ENCODE measurements around the gene ANKRD34B. TPM values are rescaled to one million over a fixed set of nuclear protein-coding genes. Genes with fewer than 3 reads are reported as not detected.

Gene ANKRD34B
- total and polyA plus RNA-seq, 10 of the 15 experiments (the other 5 are each of a cell fraction or from before 2014, with no cell fraction given), result under 0.01 TPM; not detected in 9

DNA sequence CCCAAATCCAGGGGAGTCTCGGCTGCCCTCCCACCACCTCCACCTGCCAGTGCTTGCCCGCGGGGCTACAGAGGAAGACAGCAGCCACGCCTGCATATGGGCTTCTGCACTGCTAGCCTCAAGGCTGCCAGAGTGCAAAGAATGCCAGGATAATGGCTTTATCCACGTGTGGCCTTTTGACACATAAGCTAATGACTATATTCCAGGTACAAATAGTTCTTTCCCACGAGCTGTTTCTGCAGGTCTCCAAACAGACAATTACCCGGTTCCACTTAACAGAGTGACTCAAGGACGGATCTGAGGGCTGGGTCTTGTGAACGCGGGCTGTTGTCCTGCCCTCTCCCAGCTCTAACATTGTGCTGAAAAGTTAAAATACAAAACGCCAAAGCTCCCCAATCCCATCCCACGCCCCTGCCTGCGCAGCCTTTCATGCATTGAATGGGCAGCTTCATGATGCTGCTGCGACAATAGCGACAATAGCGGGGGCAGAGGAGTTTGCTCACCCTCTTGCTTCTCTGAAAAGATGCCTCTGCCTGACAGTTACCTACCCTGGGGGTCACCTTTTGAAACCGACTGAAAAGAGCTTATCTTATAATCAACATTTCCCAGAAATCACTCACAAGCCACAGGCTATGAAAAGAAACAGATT lies 45.3 kb upstream of the ANKRD34B start:
- ATAC-seq (no peak), DNase-seq (ENCODE audit: low read depth, low spot score) (no peak), FAIRE-seq (no peak)
- Histone ChIP-seq H3K9me3 (replicated peaks; ENCODE audit: control insufficient read depth, insufficient read depth, low read length) (no peaks in the 10 kb centered on the region), H3K4me1 (ENCODE audit: control insufficient read depth, insufficient read depth, low read length) (no peaks in the 10 kb centered on the region), H3K9ac (ENCODE audit: control insufficient read depth, insufficient read depth, low read length) (no peak overlapping the region), H3K27ac (ENCODE audit: control insufficient read depth, insufficient read depth) (no peak overlapping the region), H3K36me3 (ENCODE audit: control insufficient read depth in 2 of 2, insufficient read depth in 2 of 2, low read length in 1 of 2) (no peaks in the 10 kb centered on the region; a peak in 1 of 4 replicates), H3K27me3 (replicated peaks in 1 of 2; ENCODE audit: control insufficient read depth in 2 of 2, insufficient read depth in 2 of 2, low read length in 1 of 2) (no peaks in the 10 kb centered on the region), H3K4me3 (no peak overlapping the region), H3K4me2 (ENCODE audit: control insufficient read depth, insufficient read depth) (no peak overlapping the region), H3K79me2 (ENCODE audit: control insufficient read depth, insufficient read depth, low read length) (no peaks in the 10 kb centered on the region), H2AFZ (ENCODE audit: control insufficient read depth, low read depth, low read length) (no peak overlapping the region), H4K20me1 (ENCODE audit: control insufficient read depth, insufficient read depth) (no peaks in the 10 kb centered on the region)
- CTCF ChIA-PET, result no interaction called here
- 81% methylated on average over 17 of the region's 17 CpGs for WGBS (ENCODE audit: insufficient coverage, insufficient replicate concordance, low lambda C conversion rate, missing lambda C conversion rate)
- TF ChIP-seq MEF2A (IDR thresholded peaks at IDR 0.05; ENCODE audit: insufficient read depth, low read depth, low read length) (no peak), POLR2A (IDR thresholded peaks at IDR 0.05; ENCODE audit: low read depth, low read length) (no peak), YBX1 (IDR thresholded peaks at IDR 0.05) (no peak), RBBP5 (conservative IDR thresholded peaks at IDR 0.05) (no peak), SIN3A (IDR thresholded peaks at IDR 0.05; ENCODE audit: low read depth, low read length) (no peak), MXI1 (IDR thresholded peaks at IDR 0.05; ENCODE audit: low read depth, low read length) (no peak), NR2C1 (IDR thresholded peaks at IDR 0.05) (no peak), CBX3 (IDR thresholded peaks at IDR 0.05; ENCODE audit: borderline replicate concordance, low read depth) (no peak), EZH2 (IDR thresholded peaks at IDR 0.05; ENCODE audit: borderline replicate concordance, control insufficient read depth, low read depth, low read length) (no peak), ZBTB4 (CRISPR knock-in tag; IDR thresholded peaks at IDR 0.05) (no peak), IKZF1 (conservative IDR thresholded peaks at IDR 0.05) (no peak)
- TF ChIP-seq, protein P1, sequence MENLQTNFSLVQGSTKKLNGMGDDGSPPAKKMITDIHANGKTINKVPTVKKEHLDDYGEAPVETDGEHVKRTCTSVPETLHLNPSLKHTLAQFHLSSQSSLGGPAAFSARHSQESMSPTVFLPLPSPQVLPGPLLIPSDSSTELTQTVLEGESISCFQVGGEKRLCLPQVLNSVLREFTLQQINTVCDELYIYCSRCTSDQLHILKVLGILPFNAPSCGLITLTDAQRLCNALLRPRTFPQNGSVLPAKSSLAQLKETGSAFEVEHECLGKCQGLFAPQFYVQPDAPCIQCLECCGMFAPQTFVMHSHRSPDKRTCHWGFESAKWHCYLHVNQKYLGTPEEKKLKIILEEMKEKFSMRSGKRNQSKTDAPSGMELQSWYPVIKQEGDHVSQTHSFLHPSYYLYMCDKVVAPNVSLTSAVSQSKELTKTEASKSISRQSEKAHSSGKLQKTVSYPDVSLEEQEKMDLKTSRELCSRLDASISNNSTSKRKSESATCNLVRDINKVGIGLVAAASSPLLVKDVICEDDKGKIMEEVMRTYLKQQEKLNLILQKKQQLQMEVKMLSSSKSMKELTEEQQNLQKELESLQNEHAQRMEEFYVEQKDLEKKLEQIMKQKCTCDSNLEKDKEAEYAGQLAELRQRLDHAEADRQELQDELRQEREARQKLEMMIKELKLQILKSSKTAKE (IDR thresholded peaks at IDR 0.05; ENCODE audit: low read depth, poor library complexity, severe bottlenecking), result no peak
- intact Hi-C loops (cut with micrococcal nuclease; ENCODE audit: unreplicated experiment) (no loop called here), in situ Hi-C loops (cut with MboI) (no loop called here)
- BruUV-seq (replicated peaks), result no TSS peak
- POLR2A ChIA-PET, result interaction anchor here (0.6 kb wide), 1 partner anchor 974 kb away, joined by 3 read pairs; no protein-coding TSS in a partner anchor
- RAD21 ChIA-PET (ENCODE audit: unreplicated experiment), result no interaction called here
- SMC1A ChIA-PET (ENCODE audit: uncharacterized antibody, unreplicated experiment), result interaction anchor here (0.8 to 1.2 kb wide), 2 partner anchors 9 to 444 kb away, joined by 3 to 4 read pairs; no protein-coding TSS in a partner anchor

All from GM12878 (cell line).